Vagina (tissue), 2 donors: ENCODE results near the gene PIGK.

Source experiments
- POLR2A ChIP-seq, 2 donors: fragments of 450-650 bp; IDR thresholded peaks; one replicate each; pipeline ENCODE4 v1.6.1; 2017; ENCODE audit warnings: antibody characterized with exemption in 2 of 2, mild to moderate bottlenecking in 2 of 2, moderate library complexity in 2 of 2
- POLR2AphosphoS5 ChIP-seq, 2 donors: sonication (generic); formaldehyde crosslinking; IDR thresholded peaks; one replicate each; pipeline ENCODE4 v1.9.0; 2017; ENCODE audit warnings: antibody characterized with exemption in 2 of 2, mild to moderate bottlenecking in 2 of 2, low read depth in 1 of 2; ENCODE audit not compliant: insufficient read depth in 1 of 2
- TF ChIP-seq, protein P1 (sequence below), 3 experiments: fragments of 450-650 bp in 2 of 3; fragments of 200-600 bp in 1 of 3; sonication (generic) in 1 of 3; IDR thresholded peaks; one replicate each; pipeline ENCODE4 v1.5.1; 2017 to 2019; ENCODE audit warnings: antibody characterized with exemption in 3 of 3, mild to moderate bottlenecking in 2 of 3, moderate library complexity in 2 of 3

DNA sequence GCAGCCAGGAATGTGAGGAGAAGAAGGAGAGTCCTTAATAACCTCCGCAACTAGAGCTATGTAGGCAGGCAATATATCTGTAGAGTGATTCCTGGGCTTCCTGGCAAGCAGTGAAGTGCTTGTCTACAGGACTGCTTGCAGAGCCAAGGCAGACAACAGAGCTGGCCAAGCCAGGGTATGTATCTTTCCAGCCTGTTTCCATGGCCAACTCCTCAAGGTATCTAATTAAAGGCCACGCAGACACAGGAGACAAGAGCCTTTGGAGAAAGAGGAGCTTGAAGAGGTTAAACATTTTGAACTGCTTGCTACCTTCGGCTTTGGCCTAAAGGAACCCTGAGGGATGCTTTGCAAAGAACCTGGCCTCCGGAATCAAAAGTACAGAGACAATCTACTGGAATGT is 137.4 kb downstream of the PIGK start:
- TF ChIP-seq, protein P1, sequence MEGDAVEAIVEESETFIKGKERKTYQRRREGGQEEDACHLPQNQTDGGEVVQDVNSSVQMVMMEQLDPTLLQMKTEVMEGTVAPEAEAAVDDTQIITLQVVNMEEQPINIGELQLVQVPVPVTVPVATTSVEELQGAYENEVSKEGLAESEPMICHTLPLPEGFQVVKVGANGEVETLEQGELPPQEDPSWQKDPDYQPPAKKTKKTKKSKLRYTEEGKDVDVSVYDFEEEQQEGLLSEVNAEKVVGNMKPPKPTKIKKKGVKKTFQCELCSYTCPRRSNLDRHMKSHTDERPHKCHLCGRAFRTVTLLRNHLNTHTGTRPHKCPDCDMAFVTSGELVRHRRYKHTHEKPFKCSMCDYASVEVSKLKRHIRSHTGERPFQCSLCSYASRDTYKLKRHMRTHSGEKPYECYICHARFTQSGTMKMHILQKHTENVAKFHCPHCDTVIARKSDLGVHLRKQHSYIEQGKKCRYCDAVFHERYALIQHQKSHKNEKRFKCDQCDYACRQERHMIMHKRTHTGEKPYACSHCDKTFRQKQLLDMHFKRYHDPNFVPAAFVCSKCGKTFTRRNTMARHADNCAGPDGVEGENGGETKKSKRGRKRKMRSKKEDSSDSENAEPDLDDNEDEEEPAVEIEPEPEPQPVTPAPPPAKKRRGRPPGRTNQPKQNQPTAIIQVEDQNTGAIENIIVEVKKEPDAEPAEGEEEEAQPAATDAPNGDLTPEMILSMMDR (IDR thresholded peaks at IDR 0.05): no peak
- TF ChIP-seq POLR2AphosphoS5 (IDR thresholded peaks at IDR 0.05; ENCODE audit: insufficient read depth in 1 of 2, low read depth in 1 of 2) (no peak), POLR2A (IDR thresholded peaks at IDR 0.05) (no peak)
